WTC11 (cell line): Measurements from ENCODE around the gene SRPRA. TPM values are rescaled to one million over a fixed set of nuclear protein-coding genes. Genes with fewer than 3 reads are reported as not detected.

Experiments used
- ATAC-seq: fragments of 200-7000 bp; cut with Tn5 transposase; 2 replicates; pipeline ENCODE4 v1.10.0; 2021; ENCODE audit warnings: mild to moderate bottlenecking, moderate library complexity
- CTCF ChIA-PET: fragments of 300-600 bp; sonication (Branson Sonifier 250); formaldehyde crosslinking; loops from one replicate; lab custom pipeline; 2021; ENCODE audit warnings: antibody characterized with exemption; lab: Charles Lee
- POLR2A ChIA-PET: fragments of 350-600 bp; sonication (Branson Sonifier 250); formaldehyde crosslinking; loops from one replicate; lab custom pipeline; 2021; ENCODE audit warnings: antibody characterized with exemption; lab: Charles Lee
- DNase-seq: peaks from one replicate; pipeline ENCODE4 v3.0.0; 2021; ENCODE audit warnings: low spot score
- H3K27ac Mint-ChIP-seq: 2 replicates; pipeline ENCODE4 v1.8.0; 2021; ENCODE audit warnings: mixed read lengths
- H3K27me3 Mint-ChIP-seq: 2 replicates; pipeline ENCODE4 v1.8.0; 2021; ENCODE audit warnings: low read depth, mild to moderate bottlenecking, moderate library complexity, mixed read lengths
- H3K36me3 Mint-ChIP-seq: 2 replicates; pipeline ENCODE4 v1.8.0; 2021; ENCODE audit warnings: mixed read lengths
- H3K4me1 Mint-ChIP-seq: 2 replicates; pipeline ENCODE4 v1.8.0; 2022; ENCODE audit warnings: mixed read lengths
- H3K4me3 Mint-ChIP-seq: 2 replicates; pipeline ENCODE4 v1.8.0; 2021; ENCODE audit warnings: mild to moderate bottlenecking, moderate library complexity, mixed read lengths
- H3K9me3 Mint-ChIP-seq: 2 replicates; pipeline ENCODE4 v1.8.0; 2021; ENCODE audit warnings: mixed read lengths
- FOXK1 ChIP-seq: sonication (generic); formaldehyde crosslinking; IDR thresholded peaks from 2 replicates; pipeline ENCODE4 v1.8.0; 2022; ENCODE audit warnings: mild to moderate bottlenecking, moderate library complexity, missing genetic modification reagents
- GTF2I ChIP-seq: fragments of 250-450 bp; sonication (Bioruptor Pico); conservative IDR thresholded peaks from 2 replicates; pipeline ENCODE4 v1.4.0; 2021; ENCODE audit warnings: mild to moderate bottlenecking
- MYBL2 ChIP-seq: sonication (generic); formaldehyde crosslinking; IDR thresholded peaks from 2 replicates; pipeline ENCODE4 v1.8.1; 2023; ENCODE audit warnings: mild to moderate bottlenecking, moderate library complexity, missing genetic modification reagents
- NFYB ChIP-seq: sonication (generic); formaldehyde crosslinking; conservative IDR thresholded peaks from 2 replicates; pipeline ENCODE4 v1.8.0; 2022; ENCODE audit warnings: low read depth, missing genetic modification reagents
- NR2C2 ChIP-seq: sonication (generic); formaldehyde crosslinking; IDR thresholded peaks from 2 replicates; pipeline ENCODE4 v1.8.0; 2022; ENCODE audit warnings: mild to moderate bottlenecking, missing genetic modification reagents
- RELA ChIP-seq: sonication (generic); formaldehyde crosslinking; IDR thresholded peaks from 2 replicates; pipeline ENCODE4 v1.8.1; 2022; ENCODE audit warnings: missing genetic modification reagents, mild to moderate bottlenecking, borderline replicate concordance
- SOX15 ChIP-seq: fragments of 250-450 bp; sonication (Bioruptor Pico); IDR thresholded peaks from 2 replicates; pipeline ENCODE4 v1.9.0; 2021; ENCODE audit warnings: mild to moderate bottlenecking
- TP53 ChIP-seq: sonication (generic); formaldehyde crosslinking; IDR thresholded peaks from 2 replicates; pipeline ENCODE4 v1.8.1; 2023; ENCODE audit warnings: mild to moderate bottlenecking, missing genetic modification reagents
- ZNF396 ChIP-seq: fragments of 250-450 bp; sonication (Bioruptor Pico); IDR thresholded peaks from 2 replicates; pipeline ENCODE4 v1.8.0; 2021; ENCODE audit warnings: mild to moderate bottlenecking, moderate library complexity, borderline replicate concordance
- ZNF416 ChIP-seq: fragments of 250-450 bp; sonication (Bioruptor Pico); IDR thresholded peaks from 2 replicates; pipeline ENCODE4 v1.9.0; 2021; ENCODE audit warnings: mild to moderate bottlenecking, inconsistent platforms
- total RNA-seq: library from RNA; stranded (reverse); gene quantifications from 3 replicates; pipeline ENCODE4 v1.2.3, GENCODE V29; 2021
- TF ChIP-seq, protein P1 (sequence below): sonication (generic); formaldehyde crosslinking; IDR thresholded peaks from 2 replicates; pipeline ENCODE4 v1.8.0; 2022; ENCODE audit warnings: mild to moderate bottlenecking, missing genetic modification reagents
- TF ChIP-seq, protein P2 (sequence below): sonication (generic); formaldehyde crosslinking; IDR thresholded peaks from 2 replicates; pipeline ENCODE4 v1.8.1; 2023; ENCODE audit warnings: mild to moderate bottlenecking, missing genetic modification reagents, moderate library complexity
- TF ChIP-seq, protein P3 (sequence below): sonication (generic); formaldehyde crosslinking; IDR thresholded peaks from 2 replicates; pipeline ENCODE4 v1.8.0; 2023; ENCODE audit warnings: missing genetic modification reagents
- TF ChIP-seq, protein P4 (sequence below): fragments of 250-450 bp; sonication (Bioruptor Pico); IDR thresholded peaks from 2 replicates; pipeline ENCODE4 v1.9.0; 2021; ENCODE audit warnings: mild to moderate bottlenecking, borderline replicate concordance
- TF ChIP-seq, protein P5 (sequence below): sonication (generic); formaldehyde crosslinking; IDR thresholded peaks from 2 replicates; pipeline ENCODE4 v1.8.1; 2023; ENCODE audit warnings: mild to moderate bottlenecking, missing genetic modification reagents
- TF ChIP-seq, protein P6 (sequence below): sonication (generic); formaldehyde crosslinking; IDR thresholded peaks from 2 replicates; pipeline ENCODE4 v1.8.0; 2023; ENCODE audit warnings: missing genetic modification reagents, mild to moderate bottlenecking, borderline replicate concordance

The SRPRA gene
- total RNA-seq, 1 experiment from 2014 or later, result 64.7 TPM

DNA sequence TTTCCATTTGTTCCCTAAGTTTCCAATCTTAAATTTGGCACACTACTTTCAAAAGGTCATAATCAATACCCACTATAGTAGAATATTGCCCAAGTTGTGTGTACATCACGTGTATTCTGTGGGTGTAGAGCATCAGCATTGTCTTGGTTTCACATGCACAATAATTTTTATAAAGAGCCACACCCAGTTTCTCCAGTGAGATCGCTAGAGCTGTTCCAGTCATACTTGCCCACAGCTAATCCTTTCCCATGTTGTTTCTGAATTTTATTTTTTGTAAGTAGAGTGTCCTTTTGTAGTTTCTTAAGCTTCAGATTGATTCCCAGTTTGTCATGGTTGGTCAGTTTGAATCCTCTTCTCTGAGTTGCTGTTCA is 43.4 kb downstream of the SRPRA start:
- no peak for DNase-seq
- Mint-ChIP-seq H3K4me3 (no peak overlapping the region), H3K36me3 (peaks cover 18% of the 10 kb centered on the region), H3K27me3 (no peaks in the 10 kb centered on the region), H3K27ac (no peak overlapping the region; the same call in 1 of the 2 replicates), H3K9me3 (peaks cover 13% of the 10 kb centered on the region), H3K4me1 (no peaks in the 10 kb centered on the region)
- POLR2A ChIA-PET, result no interaction called here
- no peak for ATAC-seq
- TF ChIP-seq NFYB (no peak), GTF2I (no peak), TP53 (no peak), RELA (CRISPR knock-in tag) (no peak), SOX15 (CRISPR knock-in tag) (no peak), MYBL2 (CRISPR knock-in tag) (no peak), ZNF416 (CRISPR knock-in tag) (no peak), ZNF396 (no peak), NR2C2 (no peak)
- TF ChIP-seq, protein P1, sequence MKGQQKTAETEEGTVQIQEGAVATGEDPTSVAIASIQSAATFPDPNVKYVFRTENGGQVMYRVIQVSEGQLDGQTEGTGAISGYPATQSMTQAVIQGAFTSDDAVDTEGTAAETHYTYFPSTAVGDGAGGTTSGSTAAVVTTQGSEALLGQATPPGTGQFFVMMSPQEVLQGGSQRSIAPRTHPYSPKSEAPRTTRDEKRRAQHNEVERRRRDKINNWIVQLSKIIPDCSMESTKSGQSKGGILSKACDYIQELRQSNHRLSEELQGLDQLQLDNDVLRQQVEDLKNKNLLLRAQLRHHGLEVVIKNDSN (CRISPR knock-in tag), result no peak
- TF ChIP-seq, protein P2, sequence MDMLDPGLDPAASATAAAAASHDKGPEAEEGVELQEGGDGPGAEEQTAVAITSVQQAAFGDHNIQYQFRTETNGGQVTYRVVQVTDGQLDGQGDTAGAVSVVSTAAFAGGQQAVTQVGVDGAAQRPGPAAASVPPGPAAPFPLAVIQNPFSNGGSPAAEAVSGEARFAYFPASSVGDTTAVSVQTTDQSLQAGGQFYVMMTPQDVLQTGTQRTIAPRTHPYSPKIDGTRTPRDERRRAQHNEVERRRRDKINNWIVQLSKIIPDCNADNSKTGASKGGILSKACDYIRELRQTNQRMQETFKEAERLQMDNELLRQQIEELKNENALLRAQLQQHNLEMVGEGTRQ (CRISPR knock-in tag), result no peak
- TF ChIP-seq, protein P3, sequence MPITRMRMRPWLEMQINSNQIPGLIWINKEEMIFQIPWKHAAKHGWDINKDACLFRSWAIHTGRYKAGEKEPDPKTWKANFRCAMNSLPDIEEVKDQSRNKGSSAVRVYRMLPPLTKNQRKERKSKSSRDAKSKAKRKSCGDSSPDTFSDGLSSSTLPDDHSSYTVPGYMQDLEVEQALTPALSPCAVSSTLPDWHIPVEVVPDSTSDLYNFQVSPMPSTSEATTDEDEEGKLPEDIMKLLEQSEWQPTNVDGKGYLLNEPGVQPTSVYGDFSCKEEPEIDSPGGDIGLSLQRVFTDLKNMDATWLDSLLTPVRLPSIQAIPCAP (CRISPR knock-in tag), result no peak
- TF ChIP-seq, protein P4, sequence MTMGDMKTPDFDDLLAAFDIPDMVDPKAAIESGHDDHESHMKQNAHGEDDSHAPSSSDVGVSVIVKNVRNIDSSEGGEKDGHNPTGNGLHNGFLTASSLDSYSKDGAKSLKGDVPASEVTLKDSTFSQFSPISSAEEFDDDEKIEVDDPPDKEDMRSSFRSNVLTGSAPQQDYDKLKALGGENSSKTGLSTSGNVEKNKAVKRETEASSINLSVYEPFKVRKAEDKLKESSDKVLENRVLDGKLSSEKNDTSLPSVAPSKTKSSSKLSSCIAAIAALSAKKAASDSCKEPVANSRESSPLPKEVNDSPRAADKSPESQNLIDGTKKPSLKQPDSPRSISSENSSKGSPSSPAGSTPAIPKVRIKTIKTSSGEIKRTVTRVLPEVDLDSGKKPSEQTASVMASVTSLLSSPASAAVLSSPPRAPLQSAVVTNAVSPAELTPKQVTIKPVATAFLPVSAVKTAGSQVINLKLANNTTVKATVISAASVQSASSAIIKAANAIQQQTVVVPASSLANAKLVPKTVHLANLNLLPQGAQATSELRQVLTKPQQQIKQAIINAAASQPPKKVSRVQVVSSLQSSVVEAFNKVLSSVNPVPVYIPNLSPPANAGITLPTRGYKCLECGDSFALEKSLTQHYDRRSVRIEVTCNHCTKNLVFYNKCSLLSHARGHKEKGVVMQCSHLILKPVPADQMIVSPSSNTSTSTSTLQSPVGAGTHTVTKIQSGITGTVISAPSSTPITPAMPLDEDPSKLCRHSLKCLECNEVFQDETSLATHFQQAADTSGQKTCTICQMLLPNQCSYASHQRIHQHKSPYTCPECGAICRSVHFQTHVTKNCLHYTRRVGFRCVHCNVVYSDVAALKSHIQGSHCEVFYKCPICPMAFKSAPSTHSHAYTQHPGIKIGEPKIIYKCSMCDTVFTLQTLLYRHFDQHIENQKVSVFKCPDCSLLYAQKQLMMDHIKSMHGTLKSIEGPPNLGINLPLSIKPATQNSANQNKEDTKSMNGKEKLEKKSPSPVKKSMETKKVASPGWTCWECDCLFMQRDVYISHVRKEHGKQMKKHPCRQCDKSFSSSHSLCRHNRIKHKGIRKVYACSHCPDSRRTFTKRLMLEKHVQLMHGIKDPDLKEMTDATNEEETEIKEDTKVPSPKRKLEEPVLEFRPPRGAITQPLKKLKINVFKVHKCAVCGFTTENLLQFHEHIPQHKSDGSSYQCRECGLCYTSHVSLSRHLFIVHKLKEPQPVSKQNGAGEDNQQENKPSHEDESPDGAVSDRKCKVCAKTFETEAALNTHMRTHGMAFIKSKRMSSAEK, result no peak
- TF ChIP-seq, protein P5, sequence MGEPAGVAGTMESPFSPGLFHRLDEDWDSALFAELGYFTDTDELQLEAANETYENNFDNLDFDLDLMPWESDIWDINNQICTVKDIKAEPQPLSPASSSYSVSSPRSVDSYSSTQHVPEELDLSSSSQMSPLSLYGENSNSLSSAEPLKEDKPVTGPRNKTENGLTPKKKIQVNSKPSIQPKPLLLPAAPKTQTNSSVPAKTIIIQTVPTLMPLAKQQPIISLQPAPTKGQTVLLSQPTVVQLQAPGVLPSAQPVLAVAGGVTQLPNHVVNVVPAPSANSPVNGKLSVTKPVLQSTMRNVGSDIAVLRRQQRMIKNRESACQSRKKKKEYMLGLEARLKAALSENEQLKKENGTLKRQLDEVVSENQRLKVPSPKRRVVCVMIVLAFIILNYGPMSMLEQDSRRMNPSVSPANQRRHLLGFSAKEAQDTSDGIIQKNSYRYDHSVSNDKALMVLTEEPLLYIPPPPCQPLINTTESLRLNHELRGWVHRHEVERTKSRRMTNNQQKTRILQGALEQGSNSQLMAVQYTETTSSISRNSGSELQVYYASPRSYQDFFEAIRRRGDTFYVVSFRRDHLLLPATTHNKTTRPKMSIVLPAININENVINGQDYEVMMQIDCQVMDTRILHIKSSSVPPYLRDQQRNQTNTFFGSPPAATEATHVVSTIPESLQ (CRISPR knock-in tag), result no peak
- CTCF ChIA-PET, result no interaction called here

DNA sequence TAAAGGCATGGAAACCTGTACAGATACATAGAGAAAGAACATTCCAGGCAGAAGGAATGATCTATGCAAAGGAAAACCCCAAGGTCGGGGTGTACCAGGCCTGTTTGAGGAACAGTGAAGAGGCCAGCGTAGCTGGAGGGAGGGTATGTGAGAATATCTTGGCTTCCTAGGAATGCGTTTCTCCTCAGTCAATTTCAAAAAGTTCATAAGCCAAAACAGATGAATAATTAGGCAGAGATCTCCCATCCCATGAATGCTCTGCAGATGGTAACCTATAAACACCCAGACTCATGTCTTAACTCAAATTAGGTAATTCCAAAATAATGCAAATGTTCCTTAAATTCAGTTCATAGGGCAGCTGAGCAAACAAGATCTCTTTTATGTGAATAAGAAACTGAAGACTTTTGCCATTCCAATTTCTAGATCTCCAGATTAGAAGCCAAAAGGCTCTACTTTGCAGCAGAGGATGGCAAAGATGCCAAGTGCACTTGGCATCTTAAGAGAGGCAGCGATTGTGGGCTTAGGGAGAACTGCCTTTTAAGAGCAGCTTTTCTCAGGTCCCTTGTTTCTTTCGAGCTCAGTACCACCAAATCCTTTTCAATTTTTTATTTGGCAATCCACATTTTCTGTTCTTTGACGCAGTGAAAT is 43.9 kb downstream of the SRPRA start:
- Mint-ChIP-seq H3K9me3 (peaks cover 13% of the 10 kb centered on the region), H3K4me3 (no peak overlapping the region), H3K4me1 (no peaks in the 10 kb centered on the region), H3K36me3 (peaks cover 17% of the 10 kb centered on the region), H3K27ac (no peak overlapping the region)
- DNase-seq (no peak), ATAC-seq (no peak)
- ChIA-PET CTCF (no interaction called here), POLR2A (no interaction called here)
- TF ChIP-seq FOXK1 (CRISPR knock-in tag), result no peak
- TF ChIP-seq, protein P6, sequence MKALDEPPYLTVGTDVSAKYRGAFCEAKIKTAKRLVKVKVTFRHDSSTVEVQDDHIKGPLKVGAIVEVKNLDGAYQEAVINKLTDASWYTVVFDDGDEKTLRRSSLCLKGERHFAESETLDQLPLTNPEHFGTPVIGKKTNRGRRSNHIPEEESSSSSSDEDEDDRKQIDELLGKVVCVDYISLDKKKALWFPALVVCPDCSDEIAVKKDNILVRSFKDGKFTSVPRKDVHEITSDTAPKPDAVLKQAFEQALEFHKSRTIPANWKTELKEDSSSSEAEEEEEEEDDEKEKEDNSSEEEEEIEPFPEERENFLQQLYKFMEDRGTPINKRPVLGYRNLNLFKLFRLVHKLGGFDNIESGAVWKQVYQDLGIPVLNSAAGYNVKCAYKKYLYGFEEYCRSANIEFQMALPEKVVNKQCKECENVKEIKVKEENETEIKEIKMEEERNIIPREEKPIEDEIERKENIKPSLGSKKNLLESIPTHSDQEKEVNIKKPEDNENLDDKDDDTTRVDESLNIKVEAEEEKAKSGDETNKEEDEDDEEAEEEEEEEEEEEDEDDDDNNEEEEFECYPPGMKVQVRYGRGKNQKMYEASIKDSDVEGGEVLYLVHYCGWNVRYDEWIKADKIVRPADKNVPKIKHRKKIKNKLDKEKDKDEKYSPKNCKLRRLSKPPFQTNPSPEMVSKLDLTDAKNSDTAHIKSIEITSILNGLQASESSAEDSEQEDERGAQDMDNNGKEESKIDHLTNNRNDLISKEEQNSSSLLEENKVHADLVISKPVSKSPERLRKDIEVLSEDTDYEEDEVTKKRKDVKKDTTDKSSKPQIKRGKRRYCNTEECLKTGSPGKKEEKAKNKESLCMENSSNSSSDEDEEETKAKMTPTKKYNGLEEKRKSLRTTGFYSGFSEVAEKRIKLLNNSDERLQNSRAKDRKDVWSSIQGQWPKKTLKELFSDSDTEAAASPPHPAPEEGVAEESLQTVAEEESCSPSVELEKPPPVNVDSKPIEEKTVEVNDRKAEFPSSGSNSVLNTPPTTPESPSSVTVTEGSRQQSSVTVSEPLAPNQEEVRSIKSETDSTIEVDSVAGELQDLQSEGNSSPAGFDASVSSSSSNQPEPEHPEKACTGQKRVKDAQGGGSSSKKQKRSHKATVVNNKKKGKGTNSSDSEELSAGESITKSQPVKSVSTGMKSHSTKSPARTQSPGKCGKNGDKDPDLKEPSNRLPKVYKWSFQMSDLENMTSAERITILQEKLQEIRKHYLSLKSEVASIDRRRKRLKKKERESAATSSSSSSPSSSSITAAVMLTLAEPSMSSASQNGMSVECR, result no peak
- TF ChIP-seq MYBL2 (CRISPR knock-in tag), result no peak
- TF ChIP-seq, all 79 proteins: peak for 0
- no peaks in the 10 kb centered on the region for H3K27me3 Mint-ChIP-seq
